SKM-1 treated with dmso at 0.1 percent for 144 hours (cell line): ENCODE data around the gene DPH2.

Source experiments
- DNase-seq: peaks from one replicate; lab custom pipeline; 2025; ENCODE audit not compliant: unreplicated experiment; lab: John Stamatoyannopoulos, UW

The DPH2 gene

GRCh38 chr1:43968348-43968948, 1.4 kb upstream of the DPH2 start:
- DNase-seq: peak; percentile 6

GRCh38 chr1:43969416-43969745, 429 bp upstream of the DPH2 start:
- DNase-seq: no peak

- DNase-seq: no peak
Observed at GRCh38 chr1:43970502-43970901, 692 bp downstream of the DPH2 start.

- DNase-seq: no peak
Observed at GRCh38 chr1:43970911-43971310, 1.1 kb downstream of the DPH2 start.

- DNase-seq: no peak
Observed at GRCh38 chr1:43971336-43971980, 1.6 kb downstream of the DPH2 start.

GRCh38 chr1:43973981-43974442, 4.2 kb downstream of the DPH2 start:
- no peak for DNase-seq

GRCh38 chr1:43974443-43975248, 4.8 kb downstream of the DPH2 start, which contains the start of gene ATP6V0B:
Gene ATP6V0B, plus strand, starts transcription at chr1:43974960. Its CDS starts 81 bp downstream, at chr1:43975041.
- peak; percentile 89 for DNase-seq

GRCh38 chr1:43975249-43975961, 5.6 kb downstream of the DPH2 start:
- DNase-seq: peak; percentile 51

- no peak for DNase-seq
Observed at GRCh38 chr1:43976045-43976444, 6.2 kb downstream of the DPH2 start.

GRCh38 chr1:43976890-43977289, 7.1 kb downstream of the DPH2 start:
- no peak for DNase-seq

GRCh38 chr1:43977376-43978263, 7.8 kb downstream of the DPH2 start:
- DNase-seq: no peak

- no peak for DNase-seq
Observed at GRCh38 chr1:43978264-43978550, 8.4 kb downstream of the DPH2 start.

GRCh38 chr1:43978551-43979260, 8.9 kb downstream of the DPH2 start, which contains the start of gene B4GALT2:
Gene B4GALT2, plus strand, starts transcription at chr1:43979210. Its CDS starts 1,951 bp downstream, at chr1:43981161.
- DNase-seq: no peak

- DNase-seq: no peak
Observed at GRCh38 chr1:43979261-43979527, 9.4 kb downstream of the DPH2 start.

GRCh38 chr1:43979528-43980254, 9.9 kb downstream of the DPH2 start:
- DNase-seq: peak; percentile 30

- DNase-seq: no peak
Observed at GRCh38 chr1:43980255-43981134, 10.7 kb downstream of the DPH2 start.

- no peak for DNase-seq
Observed at GRCh38 chr1:43981135-43981491, 11.3 kb downstream of the DPH2 start.

- no peak for DNase-seq
Observed at GRCh38 chr1:43981636-43982035, 11.8 kb downstream of the DPH2 start.

- DNase-seq: no peak
Observed at GRCh38 chr1:43982241-43982640, 12.4 kb downstream of the DPH2 start.
